GM12865 (cell line): ENCODE results near the gene ARTN.
A peak's percentile ranks its signal among the peaks of the same experiment; 100 is the strongest.

ENCODE experiments used
- DNase-seq: peaks from one replicate; pipeline ENCODE4 v3.0.0; 2010; ENCODE audit warnings: low read depth
- H3K4me3 ChIP-seq: 2 replicates; pipeline ENCODE4 v1.5.1; 2011; ENCODE audit warnings: mild to moderate bottlenecking, low read depth, low read length, control low read depth
- TF ChIP-seq, protein P1 (sequence below): IDR thresholded peaks from 2 replicates; pipeline ENCODE4 v1.5.1; 2011; ENCODE audit warnings: low read length, control low read depth, low read depth, inconsistent platforms; ENCODE audit not compliant: insufficient read depth; ENCODE audit errors: missing control alignments

ARTN gene

DNA sequence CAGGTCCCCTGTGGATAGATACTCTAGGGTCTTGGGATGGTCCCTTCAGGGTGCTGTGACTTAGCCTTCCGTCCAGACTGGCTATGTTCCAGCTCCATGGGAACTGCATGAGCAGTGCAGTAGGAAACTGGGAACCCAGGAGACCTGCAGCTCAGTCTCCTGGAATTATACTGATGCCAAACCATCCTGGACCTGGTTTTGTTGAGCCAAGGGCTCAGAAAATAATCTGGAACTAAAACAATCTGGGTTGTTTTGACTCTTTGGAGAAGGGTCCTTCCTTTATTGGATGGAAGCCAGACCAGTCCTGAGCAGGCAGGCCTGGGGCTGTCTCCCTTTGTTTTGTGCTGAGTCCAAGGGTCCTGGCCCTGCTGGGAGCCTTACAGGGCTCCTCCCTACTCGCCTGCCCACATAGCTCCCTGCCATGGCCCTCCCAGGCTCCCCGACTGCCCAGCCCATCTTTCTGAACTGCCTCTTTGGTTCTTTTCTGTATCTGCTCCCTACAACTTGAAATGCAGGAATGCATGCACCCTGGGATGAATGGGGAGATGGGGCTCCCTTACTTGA lies 14.4 kb downstream of the ARTN start:
- DNase-seq = no peak
- TF ChIP-seq, protein P1, sequence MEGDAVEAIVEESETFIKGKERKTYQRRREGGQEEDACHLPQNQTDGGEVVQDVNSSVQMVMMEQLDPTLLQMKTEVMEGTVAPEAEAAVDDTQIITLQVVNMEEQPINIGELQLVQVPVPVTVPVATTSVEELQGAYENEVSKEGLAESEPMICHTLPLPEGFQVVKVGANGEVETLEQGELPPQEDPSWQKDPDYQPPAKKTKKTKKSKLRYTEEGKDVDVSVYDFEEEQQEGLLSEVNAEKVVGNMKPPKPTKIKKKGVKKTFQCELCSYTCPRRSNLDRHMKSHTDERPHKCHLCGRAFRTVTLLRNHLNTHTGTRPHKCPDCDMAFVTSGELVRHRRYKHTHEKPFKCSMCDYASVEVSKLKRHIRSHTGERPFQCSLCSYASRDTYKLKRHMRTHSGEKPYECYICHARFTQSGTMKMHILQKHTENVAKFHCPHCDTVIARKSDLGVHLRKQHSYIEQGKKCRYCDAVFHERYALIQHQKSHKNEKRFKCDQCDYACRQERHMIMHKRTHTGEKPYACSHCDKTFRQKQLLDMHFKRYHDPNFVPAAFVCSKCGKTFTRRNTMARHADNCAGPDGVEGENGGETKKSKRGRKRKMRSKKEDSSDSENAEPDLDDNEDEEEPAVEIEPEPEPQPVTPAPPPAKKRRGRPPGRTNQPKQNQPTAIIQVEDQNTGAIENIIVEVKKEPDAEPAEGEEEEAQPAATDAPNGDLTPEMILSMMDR = no peak
- peak overlapping the region; percentile 96 for H3K4me3 ChIP-seq

DNA sequence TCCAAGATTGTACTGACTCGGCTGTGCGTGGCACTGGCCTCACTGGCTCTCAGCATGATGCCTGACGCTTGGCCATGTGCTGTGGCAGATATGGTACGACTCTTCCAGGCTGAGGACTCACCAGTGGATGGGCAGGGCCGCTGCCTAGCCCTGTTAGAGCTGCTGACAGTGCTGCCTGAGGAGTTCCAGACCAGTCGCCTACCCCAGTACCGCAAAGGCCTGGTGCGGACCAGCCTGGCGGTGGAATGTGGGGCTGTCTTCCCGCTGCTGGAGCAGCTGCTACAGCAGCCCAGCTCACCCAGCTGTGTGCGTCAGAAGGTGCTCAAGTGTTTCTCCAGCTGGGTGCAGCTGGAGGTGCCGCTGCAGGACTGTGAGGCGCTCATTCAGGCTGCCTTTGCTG lies 16.1 kb downstream of the ARTN start:
- TF ChIP-seq, protein P1 = no peak
- DNase-seq = no peak
- H3K4me3 ChIP-seq = no peak overlapping the region

DNA sequence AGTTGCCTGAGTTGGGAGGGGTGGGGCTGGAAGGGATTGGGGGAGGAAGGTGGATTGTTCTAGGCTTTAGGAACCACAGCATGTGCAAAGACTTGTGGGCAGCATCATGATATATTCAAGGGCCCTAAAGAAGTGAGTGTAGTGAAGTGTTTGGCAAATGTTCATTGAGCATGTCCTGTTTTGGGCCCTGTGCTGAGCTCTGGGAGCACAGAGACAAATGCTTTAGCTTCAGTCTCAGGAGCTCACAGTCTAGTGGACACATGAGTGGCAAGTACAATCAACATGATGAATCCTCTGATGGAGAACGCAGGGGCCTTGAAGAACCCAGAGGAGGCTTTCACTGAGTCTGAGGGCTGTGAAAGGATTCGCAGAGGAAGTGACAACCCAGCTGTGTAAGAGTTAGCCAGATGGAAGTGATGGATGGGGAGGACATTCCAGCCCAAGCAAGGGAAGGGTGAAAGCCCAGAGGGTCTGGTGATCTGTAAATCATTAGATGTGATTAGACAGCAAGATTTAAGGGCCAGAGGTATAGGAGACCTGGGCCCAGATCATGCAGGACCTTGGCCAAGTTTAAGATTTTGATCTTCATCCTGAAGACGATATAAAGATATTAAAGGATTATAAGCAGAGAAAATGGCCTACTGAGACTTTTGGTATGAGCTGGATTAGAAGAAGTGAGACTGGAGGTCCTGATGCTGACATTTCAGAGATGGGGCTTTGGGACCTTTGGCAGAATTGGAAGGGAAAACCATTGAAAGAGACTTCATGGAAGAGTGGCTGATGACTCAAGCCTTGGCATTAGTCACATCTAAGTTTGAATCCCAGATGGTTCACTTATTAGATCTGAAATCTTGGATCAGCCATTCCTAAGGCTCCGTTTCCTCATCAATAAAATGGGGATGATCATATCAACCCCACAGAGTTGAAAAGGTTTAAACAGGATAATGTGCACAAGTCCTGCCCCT lies 17.7 kb downstream of the ARTN start:
- no peak overlapping the region for H3K4me3 ChIP-seq
- TF ChIP-seq, protein P1 = no peak
- no peak for DNase-seq

DNA sequence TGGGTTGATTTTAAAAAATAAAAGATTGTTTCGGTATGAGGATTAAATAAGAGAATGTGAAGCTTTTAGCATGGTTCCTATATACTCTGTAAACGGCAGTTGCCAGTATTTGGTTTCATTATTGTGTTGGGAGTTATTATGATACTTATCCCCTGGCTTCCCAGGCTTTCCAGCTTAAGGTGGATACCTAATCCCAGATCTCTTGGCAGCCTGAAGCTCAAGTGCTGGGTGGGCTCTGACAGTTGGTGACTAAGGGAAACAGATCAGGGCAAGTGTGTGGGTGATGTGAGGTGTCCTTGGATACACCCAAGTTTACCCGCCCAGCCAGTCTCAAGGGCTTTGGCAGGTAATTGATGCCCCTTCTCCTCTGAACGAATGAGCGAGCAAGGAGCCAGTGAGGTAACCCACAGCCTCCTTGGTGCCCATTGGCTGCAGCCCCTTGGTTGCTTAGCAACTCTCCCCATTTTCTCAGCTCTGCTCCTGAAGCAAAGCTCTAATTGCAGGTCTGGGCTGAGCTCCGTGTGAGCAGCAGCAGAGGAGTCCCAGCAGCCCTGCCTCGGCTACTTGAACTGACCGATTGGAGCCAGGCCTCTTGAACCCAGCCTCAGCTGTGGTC lies 19.2 kb downstream of the ARTN start:
- no peak for DNase-seq
- TF ChIP-seq, protein P1 = no peak
- no peak overlapping the region for H3K4me3 ChIP-seq

DNA sequence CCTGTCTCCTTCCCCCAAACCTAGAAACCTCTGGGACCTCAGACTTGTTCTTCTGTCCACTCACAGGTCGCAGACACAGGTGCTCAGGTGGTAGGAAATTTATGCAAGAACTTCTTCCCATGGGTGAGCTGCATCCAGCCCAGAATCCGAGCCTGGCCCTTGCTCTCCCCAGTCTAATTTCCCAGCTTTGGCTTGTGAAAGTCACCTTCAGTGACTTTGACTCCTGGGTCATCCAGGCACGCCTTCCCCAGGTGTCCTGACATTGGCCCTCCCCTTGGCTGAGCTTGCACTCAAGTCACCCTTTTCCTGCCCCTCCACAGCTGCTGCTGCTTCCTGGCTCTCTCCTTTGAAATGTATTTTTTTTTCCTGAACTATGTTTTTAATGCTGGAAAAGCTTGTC lies 19.8 kb downstream of the ARTN start:
- DNase-seq = no peak
- H3K4me3 ChIP-seq = no peak overlapping the region
- TF ChIP-seq, protein P1 = no peak

DNA sequence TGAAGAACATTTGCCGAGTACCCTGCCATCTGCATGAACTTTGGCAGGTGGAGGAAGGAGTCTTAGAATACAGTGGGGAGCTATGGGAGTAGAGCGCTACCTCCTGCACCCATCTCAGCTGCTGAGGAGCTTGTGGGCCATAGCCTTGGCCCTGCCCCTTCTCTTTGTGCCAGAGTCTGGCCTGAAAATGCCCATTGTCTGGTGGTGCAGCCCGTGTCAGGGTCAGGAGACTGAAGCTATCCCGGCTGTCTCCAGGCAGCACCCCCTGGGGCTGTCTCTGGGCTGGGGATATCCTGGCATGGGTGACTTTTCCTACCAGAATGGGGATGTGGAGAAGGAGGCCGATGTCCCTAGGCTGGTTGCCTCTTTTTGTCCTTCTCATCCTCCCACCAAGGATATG lies 20.4 kb downstream of the ARTN start:
- TF ChIP-seq, protein P1 = no peak
- DNase-seq = no peak
- H3K4me3 ChIP-seq = no peak overlapping the region
